Chondrocyte (in vitro differentiated cells): ENCODE data around the gene PRTFDC1. TPM values are rescaled to one million over a fixed set of nuclear protein-coding genes. Genes with fewer than 3 reads are reported as not detected.

ENCODE experiments used
- DNase-seq: peaks from one replicate; pipeline ENCODE4 v3.0.0; 2021; ENCODE audit warnings: mixed read lengths, low spot score
- H3K27ac Mint-ChIP-seq: one replicate; pipeline ENCODE4 v1.8.0; 2021; ENCODE audit warnings: mild to moderate bottlenecking, moderate library complexity, mixed read lengths; ENCODE audit not compliant: unreplicated experiment
- H3K27me3 Mint-ChIP-seq: 2 replicates; pipeline ENCODE4 v1.8.0; 2021; ENCODE audit warnings: low read depth, mixed read lengths
- H3K36me3 Mint-ChIP-seq: 2 replicates; pipeline ENCODE4 v1.8.0; 2021; ENCODE audit warnings: low read depth, mixed read lengths
- H3K4me1 Mint-ChIP-seq: 2 replicates; pipeline ENCODE4 v1.8.0; 2021; ENCODE audit warnings: low read depth, mild to moderate bottlenecking, mixed read lengths
- H3K4me3 Mint-ChIP-seq: one replicate; pipeline ENCODE4 v1.8.0; 2021; ENCODE audit warnings: mild to moderate bottlenecking, moderate library complexity, mixed read lengths; ENCODE audit not compliant: unreplicated experiment
- H3K9me3 Mint-ChIP-seq: 2 replicates; pipeline ENCODE4 v1.8.0; 2021; ENCODE audit warnings: low read depth, mixed read lengths
- total RNA-seq: library from RNA; stranded (reverse); gene quantifications from 3 replicates; pipeline ENCODE4 v1.2.1, GENCODE V29; 2021
- TF ChIP-seq, protein P1 (sequence below): fragments of 200-600 bp; sonication (generic); IDR thresholded peaks from 2 replicates; pipeline ENCODE4 v1.5.0; 2021; ENCODE audit warnings: antibody characterized with exemption, mild to moderate bottlenecking, moderate library complexity

The PRTFDC1 gene
- total RNA-seq, 1 donor from 2014 or later: 13.1 TPM

DNA sequence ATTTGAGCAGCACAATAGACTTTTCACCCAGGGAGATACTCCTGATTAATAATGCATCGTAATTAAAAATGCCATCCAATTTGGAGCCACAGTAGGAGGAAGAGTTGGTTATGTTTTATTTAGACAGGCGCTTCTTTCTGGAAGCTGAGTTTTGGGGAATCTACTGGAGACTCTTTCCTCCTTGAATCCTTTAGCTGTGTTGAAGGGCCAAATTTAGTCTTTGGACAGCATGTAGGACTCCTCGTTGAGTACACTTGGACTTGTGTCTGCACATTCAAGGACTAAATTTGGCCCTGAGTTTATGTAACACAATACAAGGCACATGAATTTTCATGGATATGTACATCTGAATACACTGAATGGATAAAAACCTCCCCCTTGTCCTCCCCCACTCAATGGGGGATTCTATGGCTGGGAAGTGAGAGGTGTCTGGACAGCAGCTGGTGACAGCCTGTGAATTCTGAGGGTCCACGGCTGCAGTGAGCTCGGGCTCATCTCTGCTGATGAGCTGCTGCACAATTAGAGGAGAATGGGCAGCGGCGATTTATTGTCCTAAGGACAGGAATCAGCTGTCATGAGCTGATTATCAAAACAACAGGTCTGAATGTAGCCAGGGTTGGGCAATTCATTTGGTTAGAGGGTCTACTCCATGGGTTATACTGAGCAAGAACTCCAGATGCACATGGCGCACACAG, 95.2 kb downstream of the PRTFDC1 start:
- Mint-ChIP-seq H3K4me1 (peaks cover 20% of the 10 kb centered on the region), H3K27ac (no peak overlapping the region), H3K9me3 (no peaks in the 10 kb centered on the region), H3K4me3 (no peak overlapping the region), H3K36me3 (no peaks in the 10 kb centered on the region), H3K27me3 (no peaks in the 10 kb centered on the region)
- TF ChIP-seq, protein P1, sequence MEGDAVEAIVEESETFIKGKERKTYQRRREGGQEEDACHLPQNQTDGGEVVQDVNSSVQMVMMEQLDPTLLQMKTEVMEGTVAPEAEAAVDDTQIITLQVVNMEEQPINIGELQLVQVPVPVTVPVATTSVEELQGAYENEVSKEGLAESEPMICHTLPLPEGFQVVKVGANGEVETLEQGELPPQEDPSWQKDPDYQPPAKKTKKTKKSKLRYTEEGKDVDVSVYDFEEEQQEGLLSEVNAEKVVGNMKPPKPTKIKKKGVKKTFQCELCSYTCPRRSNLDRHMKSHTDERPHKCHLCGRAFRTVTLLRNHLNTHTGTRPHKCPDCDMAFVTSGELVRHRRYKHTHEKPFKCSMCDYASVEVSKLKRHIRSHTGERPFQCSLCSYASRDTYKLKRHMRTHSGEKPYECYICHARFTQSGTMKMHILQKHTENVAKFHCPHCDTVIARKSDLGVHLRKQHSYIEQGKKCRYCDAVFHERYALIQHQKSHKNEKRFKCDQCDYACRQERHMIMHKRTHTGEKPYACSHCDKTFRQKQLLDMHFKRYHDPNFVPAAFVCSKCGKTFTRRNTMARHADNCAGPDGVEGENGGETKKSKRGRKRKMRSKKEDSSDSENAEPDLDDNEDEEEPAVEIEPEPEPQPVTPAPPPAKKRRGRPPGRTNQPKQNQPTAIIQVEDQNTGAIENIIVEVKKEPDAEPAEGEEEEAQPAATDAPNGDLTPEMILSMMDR: no peak
- no peak for DNase-seq

- no peaks in the 10 kb centered on the region for H3K9me3 Mint-ChIP-seq
- peaks cover 40% of the 10 kb centered on the region for H3K4me1 Mint-ChIP-seq
- TF ChIP-seq, protein P1: no peak
- H3K36me3 Mint-ChIP-seq: no peaks in the 10 kb centered on the region
- no peak for DNase-seq
- no peaks in the 10 kb centered on the region for H3K27me3 Mint-ChIP-seq
- no peak overlapping the region for H3K27ac Mint-ChIP-seq
- no peak overlapping the region for H3K4me3 Mint-ChIP-seq
These were observed 98.2 kb downstream of the PRTFDC1 start for GRCh38 chr10:24854256-24854655.

GRCh38 chr10:24853661-24854060, 98.7 kb downstream of the PRTFDC1 start:
- no peak overlapping the region for H3K27ac Mint-ChIP-seq
- H3K4me1 Mint-ChIP-seq: peaks cover 40% of the 10 kb centered on the region
- no peaks in the 10 kb centered on the region for H3K27me3 Mint-ChIP-seq
- DNase-seq: no peak
- H3K36me3 Mint-ChIP-seq: no peaks in the 10 kb centered on the region
- no peak overlapping the region for H3K4me3 Mint-ChIP-seq
- TF ChIP-seq, protein P1: no peak
- no peaks in the 10 kb centered on the region for H3K9me3 Mint-ChIP-seq

GRCh38 chr10:24851629-24852028, 100.8 kb downstream of the PRTFDC1 start:
- Mint-ChIP-seq H3K4me3 (no peak overlapping the region), H3K36me3 (no peaks in the 10 kb centered on the region), H3K27ac (no peak overlapping the region), H3K27me3 (no peaks in the 10 kb centered on the region), H3K4me1 (peaks cover 50% of the 10 kb centered on the region), H3K9me3 (no peaks in the 10 kb centered on the region)
- TF ChIP-seq, protein P1: no peak
- no peak for DNase-seq

DNA sequence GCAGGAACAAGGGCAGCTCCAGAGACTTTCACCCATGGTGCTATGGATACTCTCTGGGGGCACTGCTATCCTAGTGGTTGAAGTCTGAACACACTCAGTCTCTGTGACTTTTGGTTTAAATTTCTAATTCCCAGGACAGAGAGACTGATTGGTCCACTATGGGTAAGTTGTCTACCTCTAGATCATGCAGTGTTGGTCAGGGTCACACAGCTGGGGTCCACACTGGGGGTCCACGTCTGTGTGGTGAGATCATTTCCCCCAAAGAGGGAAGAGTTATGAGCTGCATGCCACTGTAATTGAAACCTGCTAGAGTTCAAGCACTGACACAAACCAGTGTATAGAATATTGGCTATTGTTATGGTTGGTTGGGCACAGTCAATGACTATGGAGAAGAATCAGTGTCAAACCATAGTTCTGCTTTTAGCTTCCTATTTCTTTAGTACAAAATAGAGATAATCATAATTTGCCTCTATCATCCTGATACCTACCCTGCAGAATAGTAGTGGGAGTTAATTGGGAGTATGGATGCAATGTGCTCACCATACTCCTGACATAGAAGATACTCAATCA, 101.6 kb downstream of the PRTFDC1 start:
- Mint-ChIP-seq H3K27ac (no peak overlapping the region), H3K36me3 (no peaks in the 10 kb centered on the region), H3K4me1 (peaks cover 50% of the 10 kb centered on the region), H3K27me3 (no peaks in the 10 kb centered on the region), H3K4me3 (no peak overlapping the region), H3K9me3 (no peaks in the 10 kb centered on the region)
- TF ChIP-seq, protein P1: no peak
- no peak for DNase-seq
